NCI-H2196 (cell line): ENCODE data around the gene KRT74.

Source experiments
- DNase-seq: peaks from one replicate; lab custom pipeline; 2025; ENCODE audit not compliant: unreplicated experiment; lab: John Stamatoyannopoulos, UW

Gene KRT74

GRCh38 chr12:52539821-52540173, 33.8 kb downstream of the KRT74 start:
- no peak for DNase-seq

- peak; percentile 49 for DNase-seq
Measured at GRCh38 chr12:52539083-52539820, 34.4 kb downstream of the KRT74 start.

GRCh38 chr12:52537101-52537500, 36.5 kb downstream of the KRT74 start:
- DNase-seq = no peak

- no peak for DNase-seq
Measured at GRCh38 chr12:52535574-52535973, 38.1 kb downstream of the KRT74 start.

- peak; percentile 26 for DNase-seq
Measured at GRCh38 chr12:52534482-52534881, 39.2 kb downstream of the KRT74 start.

- no peak for DNase-seq
Measured at GRCh38 chr12:52533686-52534470, 39.8 kb downstream of the KRT74 start.

- DNase-seq = no peak
Measured at GRCh38 chr12:52532636-52533035, 41.0 kb downstream of the KRT74 start.

- DNase-seq = no peak
Measured at GRCh38 chr12:52531566-52532300, 41.9 kb downstream of the KRT74 start.

GRCh38 chr12:52530905-52531304, 42.7 kb downstream of the KRT74 start:
- DNase-seq = no peak

GRCh38 chr12:52530366-52530765, 43.3 kb downstream of the KRT74 start:
- no peak for DNase-seq

GRCh38 chr12:52529846-52530245, 43.8 kb downstream of the KRT74 start:
- no peak for DNase-seq

GRCh38 chr12:52529417-52529816, 44.2 kb downstream of the KRT74 start:
- DNase-seq = no peak

- peak; percentile 55 for DNase-seq
Measured at GRCh38 chr12:52528641-52529143, 45.0 kb downstream of the KRT74 start.

GRCh38 chr12:52527121-52527800, 46.4 kb downstream of the KRT74 start:
- no peak for DNase-seq

GRCh38 chr12:52526511-52526951, 47.1 kb downstream of the KRT74 start:
- no peak for DNase-seq

- no peak for DNase-seq
Measured at GRCh38 chr12:52525661-52526499, 47.8 kb downstream of the KRT74 start.

- no peak for DNase-seq
Measured at GRCh38 chr12:52524898-52525591, 48.6 kb downstream of the KRT74 start.

GRCh38 chr12:52524241-52524897, 49.3 kb downstream of the KRT74 start:
- no peak for DNase-seq

GRCh38 chr12:52523824-52524223, 49.8 kb downstream of the KRT74 start:
- DNase-seq = no peak
